Astrocyte (in vitro differentiated cells and primary cell): ENCODE results near the gene BTBD16. TPM values are rescaled to one million over a fixed set of nuclear protein-coding genes. Genes with fewer than 3 reads are reported as not detected.
A peak's percentile ranks its signal among the peaks of the same experiment; 100 is the strongest.

Experiments used
- DNase-seq: peaks from one replicate; pipeline ENCODE4 v3.0.0-alpha.2; 2010; ENCODE audit warnings: low read depth
- FAIRE-seq: peaks from 2 replicates; lab custom pipeline; 2011; peaks lifted over from hg19 to GRCh38; lab: Jason Lieb, UNC
- H2AFZ ChIP-seq: 2 replicates; pipeline ENCODE4 v1.6.0; 2012; ENCODE audit warnings: low read depth, low read length, inconsistent platforms
- H3K27ac ChIP-seq: 2 replicates; pipeline ENCODE4 v1.5.1; 2011; ENCODE audit warnings: low read depth, low read length, inconsistent platforms
- H3K27me3 ChIP-seq: 2 replicates; pipeline ENCODE4 v1.6.0; 2011; ENCODE audit warnings: low read length, inconsistent platforms; ENCODE audit not compliant: insufficient read depth
- H3K36me3 ChIP-seq: 2 replicates; pipeline ENCODE4 v1.5.1; 2011; ENCODE audit warnings: low read length, inconsistent platforms; ENCODE audit not compliant: insufficient read depth
- H3K4me1 ChIP-seq: 2 replicates; pipeline ENCODE4 v1.5.1; 2011; ENCODE audit warnings: low read length, inconsistent platforms; ENCODE audit not compliant: insufficient read depth
- H3K4me2 ChIP-seq: 2 replicates; pipeline ENCODE4 v1.6.0; 2012; ENCODE audit warnings: low read length, inconsistent platforms
- H3K4me3 ChIP-seq: 2 replicates; pipeline ENCODE4 v1.5.1; 2011; ENCODE audit warnings: low read depth, mild to moderate bottlenecking, low read length, inconsistent platforms; ENCODE audit not compliant: insufficient read depth
- H3K79me2 ChIP-seq: 2 replicates; pipeline ENCODE4 v1.6.0; 2012; ENCODE audit warnings: mild to moderate bottlenecking, low read length, inconsistent platforms; ENCODE audit not compliant: insufficient read depth
- H3K9ac ChIP-seq: 2 replicates; pipeline ENCODE4 v1.6.0; 2012; ENCODE audit warnings: mild to moderate bottlenecking, low read length, inconsistent platforms
- H3K9me3 ChIP-seq: 2 replicates; pipeline ENCODE4 v1.5.1; 2012; ENCODE audit warnings: low read depth, mild to moderate bottlenecking, low read length, inconsistent platforms; ENCODE audit not compliant: insufficient read depth
- H4K20me1 ChIP-seq: 2 replicates; pipeline ENCODE4 v1.6.0; 2012; ENCODE audit warnings: low read length, inconsistent platforms; ENCODE audit not compliant: insufficient read depth
- H3K27ac Mint-ChIP-seq: one replicate; pipeline ENCODE4 v1.8.0; 2021; ENCODE audit warnings: mild to moderate bottlenecking, mixed read lengths; ENCODE audit not compliant: unreplicated experiment
- H3K27me3 Mint-ChIP-seq: one replicate; pipeline ENCODE4 v1.8.0; 2021; ENCODE audit warnings: low read depth, mixed read lengths; ENCODE audit not compliant: unreplicated experiment
- H3K36me3 Mint-ChIP-seq: one replicate; pipeline ENCODE4 v1.8.0; 2021; ENCODE audit warnings: low read depth, mixed read lengths; ENCODE audit not compliant: unreplicated experiment
- H3K4me1 Mint-ChIP-seq: one replicate; pipeline ENCODE4 v1.8.0; 2021; ENCODE audit warnings: low read depth, mixed read lengths; ENCODE audit not compliant: unreplicated experiment
- H3K4me3 Mint-ChIP-seq: one replicate; pipeline ENCODE4 v1.8.0; 2021; ENCODE audit warnings: mild to moderate bottlenecking, moderate library complexity, mixed read lengths; ENCODE audit not compliant: unreplicated experiment
- H3K9me3 Mint-ChIP-seq: one replicate; pipeline ENCODE4 v1.8.0; 2021; ENCODE audit warnings: mild to moderate bottlenecking, mixed read lengths; ENCODE audit not compliant: unreplicated experiment
- CTCF ChIP-seq: IDR thresholded peaks from 2 replicates; pipeline ENCODE4 v1.5.1; 2011; ENCODE audit warnings: low read depth, mild to moderate bottlenecking, inconsistent platforms, low read length, moderate library complexity; ENCODE audit not compliant: insufficient read depth
- EZH2 ChIP-seq: IDR thresholded peaks from 2 replicates; pipeline ENCODE4 v1.6.1; 2012; ENCODE audit warnings: mild to moderate bottlenecking, low read length, inconsistent platforms; ENCODE audit not compliant: insufficient read depth
- total RNA-seq: library from RNA; stranded (reverse); gene quantifications from 2 replicates; pipeline ENCODE4 v1.2.1, GENCODE V29; 2021

Gene BTBD16
- total RNA-seq, 1 donor from 2014 or later: not detected

- TF ChIP-seq EZH2: no peak
- no peak for TF ChIP-seq CTCF
- Histone ChIP-seq H3K27ac (no peak overlapping the region), H3K4me2 (no peak overlapping the region), H3K36me3 (peaks cover 29% of the 10 kb centered on the region), H3K4me1 (no peaks in the 10 kb centered on the region), H3K79me2 (no peaks in the 10 kb centered on the region), H4K20me1 (no peaks in the 10 kb centered on the region), H3K9me3 (no peaks in the 10 kb centered on the region), H3K27me3 (no peaks in the 10 kb centered on the region), H3K4me3 (no peak overlapping the region), H2AFZ (no peak overlapping the region), H3K9ac (no peak overlapping the region)
- Mint-ChIP-seq H3K9me3 (no peaks in the 10 kb centered on the region), H3K27me3 (no peaks in the 10 kb centered on the region), H3K4me3 (no peak overlapping the region), H3K27ac (no peak overlapping the region), H3K4me1 (no peaks in the 10 kb centered on the region), H3K36me3 (peaks cover 10% of the 10 kb centered on the region)
- no peak for FAIRE-seq
- DNase-seq: no peak
These were observed 41.4 kb upstream of the BTBD16 start for GRCh38 chr10:122229666-122230065.

- Mint-ChIP-seq H3K4me1 (no peaks in the 10 kb centered on the region), H3K27ac (no peak overlapping the region), H3K36me3 (peaks cover 10% of the 10 kb centered on the region), H3K9me3 (no peaks in the 10 kb centered on the region), H3K4me3 (no peak overlapping the region), H3K27me3 (no peaks in the 10 kb centered on the region)
- Histone ChIP-seq H2AFZ (no peak overlapping the region), H3K4me1 (no peaks in the 10 kb centered on the region), H3K27me3 (no peaks in the 10 kb centered on the region), H3K79me2 (no peaks in the 10 kb centered on the region), H3K36me3 (peaks cover 29% of the 10 kb centered on the region), H3K4me3 (no peak overlapping the region), H3K27ac (no peak overlapping the region), H3K9me3 (no peaks in the 10 kb centered on the region), H3K9ac (no peak overlapping the region), H3K4me2 (no peak overlapping the region), H4K20me1 (no peaks in the 10 kb centered on the region)
- TF ChIP-seq EZH2: no peak
- TF ChIP-seq CTCF: no peak
- DNase-seq (no peak), FAIRE-seq (no peak)
These were observed 40.9 kb upstream of the BTBD16 start for GRCh38 chr10:122230222-122230621.

DNA sequence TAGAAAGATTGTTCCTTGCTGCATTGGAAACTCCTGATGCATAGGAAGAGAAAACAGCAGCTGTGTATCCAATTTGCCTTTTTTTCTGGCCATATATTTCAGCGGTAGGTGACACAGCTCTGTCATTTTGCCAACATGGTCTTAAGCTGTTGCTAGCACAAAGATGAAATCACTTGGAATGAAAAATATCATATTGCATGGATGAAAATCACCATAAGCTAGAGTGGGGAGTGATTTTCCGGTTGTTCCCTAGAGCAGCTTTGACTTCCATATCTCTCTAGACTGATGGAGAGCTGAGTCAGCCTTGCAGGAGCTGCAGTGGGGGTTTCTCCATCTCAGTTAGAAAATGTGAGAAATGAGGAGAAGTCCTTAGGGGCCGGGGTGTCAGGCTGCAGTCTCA is 38.3 kb upstream of the BTBD16 start:
- H3K36me3 Mint-ChIP-seq: peaks cover 15% of the 10 kb centered on the region
- FAIRE-seq: no peak
- H3K4me2 ChIP-seq: no peak overlapping the region

More for the DNA sequence above, 38.3 kb upstream of the BTBD16 start:
- no peak for TF ChIP-seq EZH2
- TF ChIP-seq CTCF: no peak
- Histone ChIP-seq H4K20me1 (no peaks in the 10 kb centered on the region), H3K4me3 (no peak overlapping the region), H3K4me1 (no peaks in the 10 kb centered on the region), H3K27me3 (no peaks in the 10 kb centered on the region), H2AFZ (no peak overlapping the region), H3K27ac (no peak overlapping the region), H3K79me2 (no peaks in the 10 kb centered on the region), H3K9ac (no peak overlapping the region), H3K36me3 (peaks cover 28% of the 10 kb centered on the region), H3K9me3 (no peaks in the 10 kb centered on the region)
- H3K9me3 Mint-ChIP-seq: no peaks in the 10 kb centered on the region
- H3K4me3 Mint-ChIP-seq: no peak overlapping the region
- no peaks in the 10 kb centered on the region for H3K27me3 Mint-ChIP-seq
- no peak overlapping the region for H3K27ac Mint-ChIP-seq
- H3K4me1 Mint-ChIP-seq: no peaks in the 10 kb centered on the region
- DNase-seq: peak; percentile 27
